ENCODE data around the gene NPIPB13. TPM values are rescaled to one million over a fixed set of nuclear protein-coding genes. Genes with fewer than 3 reads are reported as not detected.

Gene NPIPB13
- total RNA-seq, result 0.10 and 0.27 TPM in 2 replicates

DNA sequence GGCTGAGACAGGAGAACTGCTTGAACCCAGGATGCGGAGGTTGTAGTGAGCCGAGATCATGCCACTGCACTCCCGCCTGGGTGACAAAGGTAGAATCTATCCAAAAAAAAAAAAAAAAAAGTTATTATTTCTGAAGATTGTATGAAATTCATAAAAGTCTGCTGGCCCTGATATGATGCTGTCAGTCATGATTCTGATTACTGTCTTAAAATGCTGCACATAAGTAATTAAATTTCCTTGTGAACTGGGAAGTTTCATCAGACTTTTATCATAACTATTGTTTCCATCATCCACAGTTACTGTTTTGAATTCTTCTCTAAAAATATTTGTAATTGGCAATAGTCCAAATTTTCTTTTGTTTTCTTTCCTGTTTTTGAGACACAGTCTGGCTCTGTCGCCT is at the start of gene NPIPB13:
TSS of gene NPIPB13 (minus strand) at position 101 of the 400 bp plus-strand sequence. CDS start 2,906 bp downstream, outside the sequence.

DNA sequence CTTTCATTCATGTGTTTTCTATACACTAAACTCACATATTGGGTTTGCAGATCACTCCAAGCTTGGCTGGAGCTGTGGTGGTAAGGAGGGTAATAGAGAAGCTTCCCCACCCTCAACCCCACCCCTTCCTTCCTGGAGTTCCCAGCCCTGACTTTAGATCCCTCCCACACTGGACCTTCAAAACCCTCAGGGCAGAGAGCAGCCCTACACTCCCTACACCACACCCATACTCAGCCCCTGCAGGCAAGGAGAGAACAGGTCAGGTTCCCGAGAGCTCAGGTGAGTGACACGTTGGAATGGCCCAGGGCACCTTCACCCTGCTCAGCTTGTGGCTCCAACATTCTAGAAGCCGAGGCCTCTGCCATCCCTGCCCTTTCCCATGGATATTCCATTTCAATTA is 49.2 kb downstream of the NPIPB13 start, which contains the start of gene SULT1A3:
TSS of gene SULT1A3 (plus strand) at position 207 of the 400 bp plus-strand sequence. CDS start 1,474 bp downstream, outside the sequence.

Other genes with a start within 250 kb of the NPIPB13 start
- 0.39 TPM in 1 of 2 replicates, not detected in the other for gene DOC2A, start 237.5 kb downstream of the NPIPB13 start, total RNA-seq
- gene C16orf92, start 225.3 kb downstream of the NPIPB13 start, total RNA-seq, result not detected in 2 replicates
- 0.34 TPM in 1 of 2 replicates, not detected in the other for gene TLCD3B, start 217.2 kb downstream of the NPIPB13 start, total RNA-seq
- 1,206 and 1,287 TPM in 2 replicates for gene ALDOA, start 182.7 kb downstream of the NPIPB13 start, total RNA-seq
- 120 and 147 TPM in 2 replicates for gene PPP4C, start 172.5 kb downstream of the NPIPB13 start, total RNA-seq
- 0.10 TPM in 1 of 2 replicates, not detected in the other for gene TBX6, start 156.6 kb downstream of the NPIPB13 start, total RNA-seq
- gene YPEL3, start 152.3 kb downstream of the NPIPB13 start, total RNA-seq, result 17.7 and 21.3 TPM in 2 replicates
- gene GDPD3, start 134.9 kb downstream of the NPIPB13 start, total RNA-seq, result 0.49 and 0.80 TPM in 2 replicates
- gene MAPK3, start 125.3 kb downstream of the NPIPB13 start, total RNA-seq, result 127 and 147 TPM in 2 replicates
- gene CORO1A, start 64.9 kb downstream of the NPIPB13 start, total RNA-seq, result 4.5 and 7.1 TPM in 2 replicates
- 512 and 763 TPM in 2 replicates for gene BOLA2B, start 54.8 kb downstream of the NPIPB13 start, total RNA-seq
- gene SLX1A, start 54.6 kb downstream of the NPIPB13 start, total RNA-seq, result 31.9 and 47.6 TPM in 2 replicates
- 9.0 and 26.8 TPM in 2 replicates for gene SULT1A3, start 49.2 kb downstream of the NPIPB13 start, total RNA-seq
- gene CD2BP2, start 106.8 kb upstream of the NPIPB13 start, total RNA-seq, result 66.4 and 71.7 TPM in 2 replicates
- gene TBC1D10B, start 122.0 kb upstream of the NPIPB13 start, total RNA-seq, result 46.5 and 51.0 TPM in 2 replicates
- gene MYL11, start 126.3 kb upstream of the NPIPB13 start, total RNA-seq, result not detected in 2 replicates
- not detected in 2 replicates for gene SEPTIN1, start 134.1 kb upstream of the NPIPB13 start, total RNA-seq
- 4.4 and 4.8 TPM in 2 replicates for gene ZNF48, start 146.9 kb upstream of the NPIPB13 start, total RNA-seq
- 5.3 and 6.7 TPM in 2 replicates for gene ZNF771, start 159.1 kb upstream of the NPIPB13 start, total RNA-seq
- gene DCTPP1, start 181.6 kb upstream of the NPIPB13 start, total RNA-seq, result 70.2 and 71.6 TPM in 2 replicates
- gene SEPHS2, start 197.4 kb upstream of the NPIPB13 start, total RNA-seq, result 28.8 and 31.7 TPM in 2 replicates
- gene ITGAL, start 224.3 kb upstream of the NPIPB13 start, total RNA-seq, result under 0.01 and 0.05 TPM in 2 replicates